Measurements from ENCODE around the gene JAZF1.
"Not testable (repeated sequence)": the region's sequence is repeated elsewhere in the genome, so short reads cannot be mapped to it uniquely, and the experiment has no call there.

JAZF1 gene

DNA sequence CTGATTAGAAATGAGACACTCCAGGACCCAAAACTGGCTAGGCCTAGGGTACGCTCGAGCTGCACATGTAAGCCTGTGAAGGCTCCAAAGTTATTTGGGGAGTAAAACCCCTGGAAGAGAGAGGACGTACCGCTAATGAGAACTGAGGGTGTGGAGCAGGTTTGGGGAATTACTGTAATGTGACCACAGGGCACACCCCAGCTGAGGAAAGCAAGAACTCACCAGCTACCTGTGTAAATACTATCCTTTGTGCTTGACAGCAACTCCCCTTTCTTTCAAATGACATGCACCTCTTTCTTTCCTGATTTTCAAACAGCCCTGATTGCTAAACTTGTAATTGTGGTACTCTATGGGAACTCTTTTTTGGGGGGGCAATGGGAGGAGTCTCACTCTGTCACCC, 147.2 kb downstream of the JAZF1 start:
- DNase-seq: no peak

DNA sequence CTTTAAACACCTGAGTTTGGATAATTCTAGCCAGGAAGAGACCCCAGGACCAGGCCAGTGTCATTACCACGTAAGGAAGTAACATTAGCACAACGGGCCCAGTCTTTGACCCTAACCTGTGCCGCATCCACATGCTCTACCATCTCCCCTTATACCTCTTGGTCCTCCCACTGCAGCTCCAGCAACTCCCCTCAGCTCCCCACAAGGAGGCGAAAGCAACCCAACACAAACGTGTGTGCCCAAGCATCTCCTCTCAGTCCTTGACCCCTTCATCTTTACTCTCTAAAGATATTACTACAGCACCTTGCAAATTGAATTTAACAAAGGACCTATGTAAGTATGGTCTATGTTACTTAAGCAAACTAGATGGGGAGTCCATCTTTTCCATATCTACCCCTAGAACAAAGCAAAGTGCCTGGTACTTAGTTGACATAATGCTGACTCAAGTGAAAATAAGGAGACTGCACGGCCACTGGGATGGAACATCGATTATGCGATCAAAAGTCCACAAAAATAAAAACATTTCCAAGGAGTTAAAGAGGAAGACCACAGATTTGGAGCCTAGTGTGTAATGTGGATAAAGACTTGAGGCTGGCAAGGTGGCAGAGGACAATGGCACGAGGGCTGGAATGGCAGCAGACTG, 147.7 kb downstream of the JAZF1 start:
- DNase-seq: no peak

DNA sequence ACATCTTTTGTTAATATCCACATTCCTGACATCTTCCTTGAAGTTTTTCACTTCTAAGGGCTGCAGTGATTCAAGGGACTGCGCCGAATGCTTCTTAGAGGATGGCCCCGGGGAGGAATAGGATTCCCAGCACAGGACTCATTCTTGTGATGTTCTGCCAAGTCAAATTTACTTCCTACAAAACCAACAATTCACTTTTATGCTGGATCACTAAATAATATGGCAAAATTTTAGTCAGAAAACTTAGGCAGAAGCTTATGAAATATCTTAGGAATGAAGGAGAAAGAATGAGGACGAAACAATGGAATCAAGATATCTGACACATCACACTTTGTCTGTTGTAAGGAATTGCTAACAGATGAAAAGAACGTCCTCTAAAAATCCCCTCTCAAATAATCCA, 151.5 kb downstream of the JAZF1 start:
- no peak for DNase-seq

DNA sequence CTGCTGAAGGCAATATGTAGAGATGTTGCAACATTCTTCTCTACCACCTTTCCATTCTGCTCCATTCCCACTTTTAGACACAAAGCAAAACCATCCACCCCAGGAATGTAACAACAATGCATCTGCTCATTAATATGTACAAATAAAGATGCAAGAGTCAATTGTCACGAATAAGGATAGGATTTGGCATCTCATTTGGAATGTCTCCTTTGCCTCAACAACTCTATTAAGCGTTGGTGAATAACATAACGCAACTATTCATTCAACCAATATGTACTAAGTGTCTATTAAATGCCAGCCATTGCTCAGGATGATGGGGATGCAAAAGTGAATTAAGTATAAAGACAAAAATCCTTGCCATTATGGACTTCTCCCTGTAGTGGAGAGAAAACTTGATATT, 152.1 kb downstream of the JAZF1 start:
- no peak for DNase-seq

DNA sequence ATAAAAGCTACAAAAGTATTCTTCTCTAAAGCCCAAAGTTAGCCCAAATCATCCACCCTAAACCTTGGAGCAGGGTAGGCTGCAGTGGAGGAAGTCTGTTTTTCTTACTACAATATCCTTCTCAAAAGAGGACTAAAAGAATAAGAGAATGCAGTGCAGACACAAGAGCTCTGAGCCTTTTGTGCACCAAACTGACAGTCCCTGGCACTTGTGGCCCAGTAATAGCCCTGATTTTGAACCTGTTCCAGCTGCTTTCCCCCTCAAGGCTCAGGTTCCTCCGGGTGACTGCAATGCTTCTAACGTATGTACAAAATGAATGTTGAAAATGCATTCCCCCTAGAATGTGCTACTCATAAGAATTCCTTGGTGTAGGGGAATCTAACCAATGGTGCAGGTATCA, 154.4 kb downstream of the JAZF1 start:
- DNase-seq: peak; percentile 32

DNA sequence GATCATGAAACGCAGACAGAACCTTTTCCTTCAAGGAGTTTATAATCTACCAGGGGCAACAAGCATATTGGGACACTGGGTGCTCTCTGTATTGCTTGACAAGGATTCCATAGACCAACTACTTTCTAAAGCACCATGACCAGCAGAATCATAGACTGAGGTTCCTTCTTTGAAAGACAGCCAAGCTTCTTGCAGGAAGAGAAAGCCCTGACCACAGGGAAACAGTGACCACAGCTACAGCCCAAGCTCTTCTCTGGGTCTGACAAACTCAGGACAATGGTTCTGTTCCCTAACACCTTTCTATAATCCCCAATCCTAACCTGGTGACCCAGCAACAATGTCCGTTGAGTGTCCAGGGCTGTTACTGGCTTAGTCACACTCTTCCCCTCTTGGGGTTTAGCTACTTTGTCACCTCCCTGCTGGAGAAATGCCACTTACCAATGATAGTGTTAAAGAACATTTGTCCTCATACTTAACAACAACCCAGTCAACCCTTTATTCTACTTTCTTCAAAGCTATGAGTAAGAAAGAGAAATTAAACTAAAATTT, 155.7 kb downstream of the JAZF1 start:
- no peak for DNase-seq

DNA sequence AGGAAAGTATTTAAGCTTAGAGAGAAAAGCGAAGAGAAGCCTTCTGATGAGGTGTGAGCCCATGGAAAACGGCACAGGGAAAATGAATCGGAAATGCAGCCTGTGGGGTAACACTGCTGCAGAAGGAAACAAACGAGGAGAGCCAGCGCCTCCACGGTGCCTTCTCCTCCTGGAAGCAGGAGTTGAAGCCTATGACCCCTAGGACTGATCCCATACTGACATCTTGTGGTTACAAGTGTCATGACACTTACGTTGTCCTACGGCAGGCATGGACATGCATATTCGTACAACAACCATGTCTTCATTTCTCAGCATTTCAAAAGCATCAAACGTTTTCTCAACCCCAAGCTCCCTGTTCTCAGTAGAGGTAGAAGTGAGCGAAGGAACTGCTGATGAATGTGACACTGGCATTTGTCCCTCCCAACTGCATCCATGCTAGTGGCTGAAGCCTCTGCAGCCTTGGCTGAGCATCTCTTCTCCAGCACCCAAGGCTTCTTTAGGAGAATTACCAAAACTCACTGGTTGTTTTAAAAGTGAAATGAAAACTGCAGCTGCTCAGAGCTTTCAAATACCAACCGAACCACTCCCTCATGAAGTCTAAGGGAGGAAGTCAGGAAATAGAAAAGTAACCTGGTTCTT, 160.2 kb downstream of the JAZF1 start:
- DNase-seq: peak; percentile 84

DNA sequence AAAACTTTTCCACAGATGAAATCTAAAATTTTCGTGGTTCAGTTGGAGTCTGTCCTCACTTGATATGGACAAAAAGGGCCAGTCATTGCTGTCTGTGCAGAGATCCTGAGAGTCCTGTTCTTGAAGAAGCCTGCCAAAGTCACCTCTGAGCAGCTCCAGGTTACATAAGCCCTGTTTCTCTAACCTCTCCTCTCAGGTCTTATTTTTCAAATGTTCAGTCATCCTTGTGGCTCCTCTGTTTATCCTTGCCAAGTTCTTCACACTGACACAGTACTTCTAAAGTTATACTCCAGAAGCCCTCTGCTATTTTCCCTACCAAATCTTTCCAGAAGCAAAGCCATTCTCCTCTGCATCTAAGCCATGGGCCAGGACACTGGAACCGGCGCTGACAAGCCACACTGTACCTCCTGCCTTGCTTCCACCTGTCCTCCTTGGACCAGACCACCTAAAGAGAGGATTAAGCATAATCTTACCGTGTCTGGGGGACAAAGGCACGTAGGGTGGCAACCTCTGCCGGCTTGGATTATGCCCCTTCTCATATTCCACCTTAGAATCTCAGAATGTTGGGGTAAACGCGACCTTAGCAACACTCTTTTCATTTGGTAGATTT, 161.6 kb downstream of the JAZF1 start:
- DNase-seq: no peak

DNA sequence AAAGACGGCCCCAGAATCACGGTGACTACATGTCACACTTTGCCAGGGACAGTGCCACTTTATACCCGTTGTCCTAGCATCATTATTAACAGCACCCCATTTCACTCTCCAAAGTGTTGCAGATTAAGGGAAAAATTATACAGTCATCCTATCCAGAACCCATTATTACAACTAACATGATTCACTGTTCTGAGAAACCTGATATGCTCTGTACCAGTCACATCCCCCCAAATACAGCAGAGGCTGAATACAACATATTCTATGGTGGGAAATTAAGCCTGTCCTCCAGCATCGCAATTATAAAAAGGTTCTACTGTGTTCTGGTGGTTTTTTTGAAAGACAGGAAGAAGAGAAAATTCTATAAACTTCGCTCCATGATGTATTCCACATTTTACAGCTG, 162.1 kb downstream of the JAZF1 start:
- DNase-seq: no peak

DNA sequence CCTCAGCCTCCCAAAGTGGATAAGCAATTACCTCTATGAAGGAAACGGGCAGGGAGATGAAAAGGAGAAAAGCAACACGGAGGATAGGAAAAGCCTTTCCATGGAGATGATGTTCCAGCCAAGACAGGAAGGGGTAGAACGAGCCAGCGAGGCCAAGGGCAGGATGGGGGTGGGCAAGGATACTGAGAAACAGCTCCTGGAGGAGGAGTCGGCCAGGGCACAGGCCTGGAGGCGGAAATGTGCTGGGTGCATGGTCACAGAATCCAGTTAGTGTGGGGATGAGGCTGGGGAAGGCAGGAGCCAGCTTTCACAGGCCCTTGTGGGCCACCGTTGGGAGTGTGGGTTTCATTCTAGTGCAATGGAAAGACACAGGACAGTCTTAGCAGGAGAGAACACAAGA, 162.6 kb downstream of the JAZF1 start:
- DNase-seq: no peak

DNA sequence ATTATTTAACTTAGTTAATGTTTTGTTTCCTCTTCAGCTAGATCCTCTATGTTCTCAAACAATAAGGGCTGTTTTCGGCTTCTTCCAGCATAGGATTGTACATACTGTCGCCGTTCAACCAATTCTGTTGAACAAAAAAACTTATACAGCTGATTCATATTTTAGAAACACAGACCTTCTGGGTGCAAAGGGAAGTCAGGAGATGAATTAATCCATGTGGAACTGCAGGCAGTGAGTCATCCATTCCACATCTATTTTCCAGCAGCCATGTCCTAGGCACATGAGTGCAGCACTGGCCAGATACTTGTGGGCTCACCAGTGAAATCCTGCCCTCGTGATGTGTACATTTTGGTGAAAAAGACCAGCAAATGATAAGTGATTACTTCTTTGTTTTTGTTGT, 163.2 kb downstream of the JAZF1 start:
- no peak for DNase-seq

DNA sequence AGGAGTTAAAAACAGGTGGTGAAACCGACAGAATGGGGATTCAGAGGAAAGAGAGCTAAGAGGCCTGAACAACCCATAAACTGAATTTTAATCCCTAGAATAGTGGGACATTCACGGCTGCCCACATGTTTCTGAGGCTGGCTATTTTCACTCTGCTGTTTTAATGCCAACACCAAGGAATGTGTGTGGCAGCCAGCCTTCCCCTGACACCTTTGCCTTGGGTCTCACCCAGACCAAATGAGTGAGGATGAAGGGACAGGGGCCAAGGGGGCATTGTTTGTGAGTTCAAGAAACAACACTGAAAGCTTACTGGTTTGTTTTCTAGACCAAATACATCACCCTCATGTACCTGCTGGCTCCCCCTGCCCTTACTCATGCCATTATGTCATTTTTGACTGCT, 164.3 kb downstream of the JAZF1 start:
- DNase-seq: no peak

DNA sequence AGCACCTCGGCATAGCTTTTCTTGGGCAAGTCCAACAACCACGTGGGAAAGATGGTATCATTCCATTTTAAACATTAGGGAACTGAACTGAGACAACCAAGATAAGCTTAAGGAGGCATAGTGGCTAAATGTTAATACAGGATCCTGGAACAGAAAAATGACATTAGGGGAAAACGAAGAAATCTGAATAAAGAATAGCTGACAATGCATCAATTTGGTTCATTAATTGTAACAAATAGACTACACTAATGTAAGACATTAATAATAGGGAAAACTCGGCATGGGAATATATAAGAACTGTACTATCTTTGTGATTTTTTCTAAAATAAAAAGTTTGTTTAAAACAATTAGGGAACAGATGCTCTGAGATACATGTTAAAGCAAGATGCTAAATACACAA, 165.4 kb downstream of the JAZF1 start:
- DNase-seq: no peak

DNA sequence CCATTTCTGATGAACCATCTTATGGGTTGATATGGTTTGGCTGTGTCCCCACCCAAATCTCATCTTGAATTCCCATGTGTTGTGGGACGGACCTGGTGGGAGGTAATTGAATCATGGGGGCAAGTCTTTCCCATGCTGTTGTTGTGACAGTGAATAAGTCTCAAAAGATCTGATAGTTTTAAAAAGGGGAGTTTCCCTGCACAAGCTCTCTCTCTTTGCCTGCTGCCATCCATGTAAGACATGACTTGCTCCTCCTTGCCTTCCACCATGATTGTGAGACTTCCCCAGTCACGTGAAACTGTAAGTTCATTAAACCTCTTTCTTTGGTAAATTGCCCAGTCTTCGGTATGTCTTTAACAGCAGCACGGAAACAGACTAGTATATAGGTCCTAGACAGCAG, 166.3 kb downstream of the JAZF1 start:
- not testable (repeated sequence) for DNase-seq

DNA sequence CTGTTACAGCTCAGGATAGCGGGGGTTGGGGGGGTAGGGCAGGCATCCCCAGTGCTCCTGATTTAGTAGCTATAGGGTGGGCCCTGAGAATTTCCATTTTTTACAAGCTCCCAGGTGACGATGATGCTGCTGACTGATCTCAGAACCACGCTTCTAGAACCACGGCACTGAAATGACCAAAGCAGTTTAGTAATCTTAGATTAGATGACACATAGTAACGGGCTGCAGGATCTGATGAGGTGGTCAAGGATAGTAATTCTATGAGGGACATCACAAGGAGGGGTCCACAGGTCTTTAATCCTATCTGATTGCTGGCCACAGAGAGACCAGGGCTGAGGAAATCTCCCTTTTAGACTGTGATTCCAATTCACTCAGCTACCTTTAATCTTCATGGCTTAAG, 167.2 kb downstream of the JAZF1 start:
- DNase-seq: no peak

DNA sequence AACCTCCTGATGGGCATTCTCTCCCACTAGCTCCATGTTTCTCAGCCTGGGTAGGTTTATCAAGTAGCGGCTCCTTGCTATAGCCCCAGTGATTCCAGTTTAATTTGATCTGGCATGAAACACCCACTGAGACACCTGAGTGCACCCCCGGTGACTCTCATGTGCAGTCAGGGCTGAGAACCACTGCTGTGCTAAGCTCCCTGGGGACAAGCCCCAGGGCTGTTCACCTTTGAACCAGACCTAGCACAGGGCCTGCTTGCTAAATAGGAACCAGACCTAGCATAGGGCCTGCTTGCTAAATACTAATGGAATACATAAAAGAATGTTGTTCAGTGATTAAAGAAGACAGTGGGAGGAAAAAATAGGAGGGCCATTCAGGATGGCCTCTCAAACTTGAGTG, 167.6 kb downstream of the JAZF1 start:
- no peak for DNase-seq

DNA sequence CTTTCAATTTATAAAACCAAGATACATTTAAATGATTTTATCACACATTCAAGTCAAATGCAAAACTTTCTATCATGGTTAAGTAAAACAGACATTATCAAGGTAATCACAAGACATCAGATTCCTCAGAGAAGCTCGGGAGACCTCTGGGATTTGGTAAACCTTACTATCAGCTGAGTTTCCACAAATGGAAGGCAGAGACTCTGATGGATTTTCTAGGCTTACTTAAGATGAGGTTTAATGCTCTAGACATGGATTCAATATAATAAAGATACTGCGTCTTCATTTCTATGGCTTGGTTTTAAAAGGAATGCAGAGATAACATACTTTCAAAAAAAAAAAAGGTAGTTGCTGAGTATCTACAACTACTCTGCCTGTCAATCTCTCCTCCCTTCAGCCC, 171.7 kb downstream of the JAZF1 start:
- DNase-seq: no peak

DNA sequence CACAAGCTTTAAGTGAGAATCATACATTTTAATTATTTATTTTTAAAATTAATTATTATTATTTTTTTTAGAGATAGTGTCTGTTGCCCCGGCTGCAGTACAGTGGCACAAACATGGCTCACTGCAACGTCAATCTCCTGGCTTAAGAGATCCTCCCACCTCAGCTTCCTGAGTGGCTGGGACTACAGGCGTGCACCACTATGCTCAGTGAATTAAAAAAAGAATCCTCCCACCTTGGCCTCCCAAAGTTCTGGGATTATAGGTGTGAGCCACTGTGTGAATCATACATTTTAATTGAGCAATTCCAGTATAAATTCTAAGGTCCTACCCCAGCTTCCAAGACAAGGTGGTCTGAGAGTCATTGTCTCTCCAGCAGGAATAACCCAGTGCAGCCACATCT, 172.4 kb downstream of the JAZF1 start:
- no peak for DNase-seq

DNA sequence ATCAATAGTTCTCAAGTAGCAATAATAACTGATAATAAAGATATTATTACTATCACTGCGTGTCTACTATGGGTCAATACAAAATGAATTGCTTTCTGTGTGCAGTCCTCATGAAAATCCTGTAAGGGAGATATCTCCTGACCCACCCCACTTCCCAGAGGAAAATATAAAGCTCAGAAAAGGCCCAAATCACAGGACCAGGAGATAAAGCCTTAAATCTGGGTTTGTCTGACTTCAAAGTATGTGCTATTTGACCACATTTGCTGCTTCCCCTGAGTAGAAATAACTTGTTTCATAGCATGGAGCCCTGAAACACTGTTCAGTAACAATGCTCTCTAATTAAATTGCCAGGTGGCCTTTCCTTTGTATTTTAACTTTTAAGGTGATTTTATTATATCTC, 174.1 kb downstream of the JAZF1 start:
- no peak for DNase-seq

DNA sequence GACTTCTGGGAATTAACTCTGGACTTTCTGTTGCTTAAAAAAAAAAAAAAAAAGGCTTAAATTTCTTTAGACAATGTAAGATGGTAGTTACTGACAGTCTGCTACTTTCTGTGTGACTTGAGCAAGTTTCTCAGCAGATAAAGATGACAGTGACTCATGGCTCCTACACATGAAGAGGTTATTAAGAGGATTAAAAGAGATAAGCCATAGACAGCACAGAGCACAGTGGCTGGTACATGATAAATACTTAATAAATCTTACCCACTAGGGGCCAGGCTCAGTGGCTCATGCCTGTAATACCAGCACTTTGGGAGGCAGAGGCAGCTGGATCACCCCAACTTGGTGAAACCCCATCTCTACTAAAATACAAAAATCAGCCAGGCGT, 174.8 kb downstream of the JAZF1 start:
- DNase-seq: no peak

DNA sequence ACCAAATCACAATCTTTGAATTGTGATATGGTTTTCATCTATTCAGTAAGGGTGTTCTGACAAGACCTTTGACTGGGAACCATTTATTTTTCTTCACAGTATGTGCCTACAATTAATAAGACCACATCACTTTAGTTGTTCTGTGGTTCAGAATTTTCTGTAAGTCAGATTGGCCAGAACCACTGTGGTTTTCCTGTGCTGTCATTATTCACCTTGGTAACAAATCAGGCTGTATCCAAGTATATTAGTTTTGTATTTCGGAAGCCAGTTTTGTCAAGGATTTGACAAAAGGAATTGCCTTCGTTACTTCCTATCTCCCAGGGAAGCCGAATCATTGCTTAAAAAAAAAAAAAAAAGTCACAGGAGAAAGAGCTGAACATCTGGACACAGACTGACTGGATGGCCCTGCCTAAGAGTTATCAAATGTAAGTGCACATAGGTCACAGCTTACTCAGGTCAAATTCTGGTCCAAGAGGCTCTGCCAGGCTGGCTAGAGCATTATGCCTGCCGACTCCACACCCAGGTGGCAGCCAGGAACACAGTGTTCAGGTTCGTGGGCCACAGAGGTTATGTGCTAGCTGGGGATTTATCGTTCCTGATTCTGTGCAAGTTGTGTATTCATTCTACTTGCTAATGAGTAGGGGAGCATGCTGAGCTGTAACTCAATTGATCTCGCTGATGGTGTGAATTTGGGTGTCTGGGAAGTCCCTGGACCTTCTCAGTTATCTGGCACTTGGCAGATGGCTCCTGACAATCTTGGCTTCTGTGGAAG, 175.3 kb downstream of the JAZF1 start:
- DNase-seq: no peak

DNA sequence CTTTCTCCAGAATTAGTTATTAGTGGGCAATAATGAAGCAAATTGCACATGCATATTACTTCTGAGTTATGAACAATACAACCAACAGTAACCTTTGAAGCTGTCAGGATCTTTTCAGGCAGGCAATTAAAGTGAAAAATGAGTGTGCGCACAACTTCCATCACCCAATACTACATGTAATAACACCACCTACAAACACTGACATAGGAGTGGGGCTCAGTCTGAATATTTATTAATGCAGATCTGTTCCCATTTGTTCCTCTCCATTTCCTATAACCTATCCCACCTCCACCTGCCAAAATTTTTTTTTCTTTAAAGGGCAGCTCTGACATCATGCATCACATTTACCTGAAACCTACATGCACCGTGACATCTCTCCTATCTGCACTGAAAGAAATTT, 177.2 kb downstream of the JAZF1 start:
- no peak for DNase-seq

DNA sequence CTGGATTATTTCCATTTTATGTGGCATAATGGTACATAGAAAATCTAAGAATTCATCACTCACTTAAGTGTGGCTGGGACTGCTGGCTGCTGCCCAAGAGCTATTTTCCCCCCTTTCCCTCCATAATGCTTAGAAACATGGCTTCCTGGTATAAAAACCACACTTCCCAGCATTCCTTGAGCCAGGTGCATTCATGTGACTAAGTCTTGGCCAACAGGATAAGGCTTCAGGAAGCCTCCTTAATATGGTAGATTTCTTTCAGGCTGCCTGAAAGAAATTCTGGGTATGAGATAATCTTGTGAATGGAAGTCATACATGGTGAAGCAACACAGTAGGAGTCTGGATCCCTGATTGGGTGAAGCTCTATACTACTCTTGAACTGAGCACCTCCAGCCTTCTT, 178.0 kb downstream of the JAZF1 start:
- DNase-seq: no peak

DNA sequence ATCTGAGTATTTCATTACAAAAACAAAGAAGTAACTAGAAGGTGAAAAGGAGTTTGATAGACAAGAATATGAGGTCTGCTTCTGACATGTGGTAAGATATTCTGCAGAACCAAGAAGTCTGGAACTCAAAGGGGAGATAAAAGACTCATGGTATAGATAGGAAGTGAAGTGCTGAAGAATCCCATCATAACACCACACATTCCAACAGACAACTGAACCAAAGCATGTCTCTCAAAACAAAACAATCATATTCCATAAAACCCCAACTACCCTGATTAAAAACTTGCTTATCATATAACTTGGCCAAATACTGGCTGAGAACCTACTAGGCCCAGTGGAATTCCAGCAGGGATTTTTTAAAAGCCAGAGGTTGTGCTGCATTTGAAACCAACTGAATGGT, 178.7 kb downstream of the JAZF1 start:
- DNase-seq: no peak

Measured in DMS79 treated with DMSO at 0.1 percent for 48 hours (cell line).